Hematopoietic multipotent progenitor cell treated with erythropoietin and hydrocortisone succinate and interleukin-3 and kit ligand, for 8 days (in vitro differentiated cells): ENCODE data around the gene MUC15.
A peak's percentile ranks its signal among the peaks of the same experiment; 100 is the strongest.

ENCODE experiments used
- DNase-seq: peaks from one replicate; pipeline ENCODE4 v3.0.0-alpha.2; 2015

Gene MUC15

GRCh38 chr11:26573896-26574295, 1.8 kb upstream of the MUC15 start:
- DNase-seq: no peak

DNA sequence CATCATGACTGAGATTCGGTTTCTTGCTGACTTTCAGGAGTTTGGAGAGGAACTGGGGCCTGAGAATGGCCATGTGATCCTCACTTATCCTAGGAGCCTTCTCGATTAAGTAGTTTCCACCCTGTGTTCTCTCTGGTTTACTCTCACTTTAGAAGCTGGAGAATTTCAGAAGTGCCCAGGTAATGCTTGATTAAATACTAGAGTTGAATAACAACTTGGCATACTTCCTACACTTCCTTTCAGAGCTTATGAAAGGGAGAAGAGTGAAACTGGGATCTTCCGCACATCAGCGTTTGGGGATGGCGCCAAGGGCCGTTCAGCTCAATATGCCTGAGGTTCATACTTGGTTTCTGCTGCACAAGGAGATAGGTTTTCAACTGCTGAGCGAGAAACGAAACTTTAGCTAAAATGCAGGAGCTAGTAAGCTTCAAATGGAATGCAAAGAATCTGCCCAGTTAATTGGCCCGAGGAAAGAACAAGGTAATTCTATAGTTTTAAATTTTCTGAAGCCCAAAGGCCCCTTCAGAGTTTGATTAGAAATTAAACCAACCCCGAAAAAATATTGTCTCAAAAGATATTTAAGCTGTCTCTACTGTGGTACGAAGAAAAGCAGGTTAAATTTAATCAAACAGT, 823 bp upstream of the MUC15 start:
- DNase-seq: no peak

- no peak for DNase-seq
Observed at GRCh38 chr11:26569646-26570045, 2.4 kb downstream of the MUC15 start.

- no peak for DNase-seq
Observed at GRCh38 chr11:26558190-26558589, 13.9 kb downstream of the MUC15 start.

DNA sequence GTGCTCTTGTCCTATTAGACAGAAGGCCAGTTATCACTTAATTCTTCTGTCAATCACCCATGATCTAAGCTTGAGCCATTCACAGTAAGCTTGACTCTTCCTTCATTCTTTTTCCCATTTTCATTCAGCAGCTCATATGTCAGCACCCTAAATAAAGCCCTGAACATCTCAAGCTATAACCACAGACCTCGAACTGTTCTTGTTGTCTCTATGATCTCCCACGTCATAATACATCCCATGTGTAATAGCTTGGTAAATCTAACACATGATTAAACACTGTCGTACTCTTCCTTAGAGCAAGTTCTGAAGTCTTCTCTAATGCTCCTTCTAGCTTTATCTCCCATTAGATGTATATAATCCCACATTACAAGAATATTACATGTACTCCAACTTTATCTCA, 14.4 kb downstream of the MUC15 start:
- DNase-seq: no peak

DNA sequence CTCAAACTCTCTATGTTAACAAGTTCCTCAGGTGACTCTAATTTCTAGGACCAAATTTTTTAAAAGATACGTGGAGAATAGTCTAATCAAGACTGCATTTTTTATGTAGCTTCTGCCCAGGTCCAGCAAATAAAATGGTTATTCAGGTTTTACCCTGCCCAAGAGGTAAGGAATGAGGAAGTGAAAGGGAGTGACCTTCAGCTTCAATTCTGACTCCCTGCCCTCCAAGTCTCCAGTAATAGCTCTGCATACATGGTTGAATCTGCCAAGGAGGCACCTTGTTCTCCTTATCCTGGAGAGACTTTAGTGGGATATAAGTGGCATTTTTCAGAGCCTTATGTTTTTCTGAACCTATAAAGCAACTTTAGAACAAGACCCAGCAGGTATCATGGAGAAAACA, 15.5 kb downstream of the MUC15 start:
- no peak for DNase-seq

DNA sequence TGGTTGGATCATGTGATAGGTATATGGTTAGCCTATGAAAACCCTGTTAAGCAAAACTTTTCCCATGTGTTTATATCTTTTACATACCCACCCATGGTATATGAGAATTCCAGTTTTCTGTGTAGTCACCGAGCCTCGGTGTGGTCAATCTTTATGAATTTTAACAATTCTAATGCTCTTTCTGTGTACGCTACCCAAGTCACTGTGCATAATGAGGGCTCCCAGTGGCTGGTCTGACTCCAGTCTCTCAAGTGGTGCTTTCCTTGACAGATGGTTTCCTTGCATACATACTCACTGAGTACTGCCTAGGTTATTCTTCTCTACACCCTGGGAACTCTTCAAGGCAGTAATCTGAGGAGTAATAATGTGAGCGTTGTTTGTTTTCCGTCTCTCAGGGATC, 17.6 kb downstream of the MUC15 start:
- DNase-seq: no peak

GRCh38 chr11:26553182-26553581, 18.9 kb downstream of the MUC15 start:
- DNase-seq: no peak

DNA sequence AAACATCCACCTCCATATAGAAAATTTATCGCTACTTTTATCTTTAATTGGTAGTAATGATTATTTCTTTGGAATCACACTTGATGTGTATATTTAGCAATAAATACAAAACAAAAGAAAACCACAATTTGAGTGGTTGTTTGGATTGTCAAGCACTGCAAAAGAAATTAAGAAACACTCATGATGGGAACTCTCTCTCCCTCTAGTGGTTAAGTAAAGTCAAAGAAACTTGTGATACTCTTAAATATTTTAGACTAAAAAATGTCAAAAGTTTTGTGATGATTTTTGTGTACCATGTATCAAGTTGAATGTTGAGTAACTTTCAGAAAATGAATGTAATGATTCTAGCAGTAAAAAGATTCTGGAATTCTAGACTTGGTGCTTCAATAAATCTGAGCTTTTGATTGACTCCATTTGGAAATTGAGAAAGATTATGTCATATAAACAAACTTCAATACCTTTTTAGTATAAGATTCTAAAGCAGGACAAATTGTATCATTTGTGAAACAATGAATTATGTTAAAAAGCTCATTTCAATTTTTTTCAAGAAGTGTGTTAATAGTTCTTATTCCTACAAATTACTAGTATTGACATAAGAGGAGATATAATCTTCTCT, 20.8 kb downstream of the MUC15 start:
- no peak for DNase-seq

- DNase-seq: no peak
Observed at GRCh38 chr11:26550022-26550421, 22.0 kb downstream of the MUC15 start.

GRCh38 chr11:26549176-26549575, 22.9 kb downstream of the MUC15 start:
- DNase-seq: no peak

DNA sequence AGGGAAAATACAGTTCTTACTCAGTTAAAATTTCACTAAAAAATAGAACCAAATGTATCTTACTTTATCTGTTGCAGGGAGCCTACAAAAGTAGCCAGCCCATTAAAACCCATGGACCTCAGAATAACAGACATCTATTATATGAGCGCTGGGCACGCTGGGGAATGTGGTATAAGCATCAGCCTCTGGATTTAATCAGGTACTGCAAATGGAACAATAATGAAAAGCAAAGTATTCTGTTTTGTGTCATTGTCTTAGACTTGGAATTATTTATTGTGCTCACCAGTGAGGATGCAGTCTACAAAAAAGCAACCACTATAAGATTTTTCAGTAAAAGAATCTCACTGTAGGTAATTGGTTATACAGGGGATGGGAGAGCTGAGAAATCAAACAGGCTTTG, 30.2 kb downstream of the MUC15 start:
- no peak for DNase-seq

- no peak for DNase-seq
Observed at GRCh38 chr11:26539517-26539916, 32.5 kb downstream of the MUC15 start.

DNA sequence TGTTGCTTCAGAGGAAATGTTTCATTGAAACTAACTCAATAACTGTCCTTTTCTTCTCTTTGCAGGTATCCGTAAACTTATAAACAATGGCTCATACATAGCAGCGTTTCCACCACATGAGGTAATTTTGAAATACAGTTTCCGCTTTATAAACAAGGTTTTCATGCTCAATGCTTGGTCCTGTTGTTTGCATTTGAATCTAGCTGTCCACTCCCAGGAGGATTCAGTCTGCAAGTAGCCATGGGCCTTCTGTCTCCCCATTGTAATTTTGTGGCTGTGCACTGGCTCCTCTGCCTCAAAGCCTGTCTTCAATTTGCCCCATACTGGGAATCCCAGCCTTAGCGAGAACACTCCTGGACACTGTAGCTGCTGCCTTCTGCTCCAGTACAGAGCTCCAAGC, 34.7 kb downstream of the MUC15 start:
- no peak for DNase-seq

DNA sequence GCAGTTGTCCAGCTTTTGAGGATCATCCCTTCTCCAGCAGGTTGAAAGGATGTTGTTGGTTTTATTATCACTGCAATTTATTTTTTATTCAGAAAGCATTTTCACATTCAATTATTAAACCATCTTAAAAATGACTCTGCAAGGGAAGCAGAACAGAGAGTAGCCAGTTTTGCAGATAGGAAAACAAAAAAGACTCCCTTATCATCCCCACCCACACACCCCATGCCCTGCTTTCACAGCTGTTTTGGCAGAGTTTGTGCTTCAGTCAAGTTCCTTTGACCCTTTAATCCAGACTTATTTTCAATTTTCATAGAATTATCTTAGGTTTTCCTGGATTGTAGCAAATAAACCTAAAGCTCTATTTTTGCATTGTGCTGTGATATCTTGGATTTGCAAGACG, 44.4 kb downstream of the MUC15 start:
- no peak for DNase-seq

DNA sequence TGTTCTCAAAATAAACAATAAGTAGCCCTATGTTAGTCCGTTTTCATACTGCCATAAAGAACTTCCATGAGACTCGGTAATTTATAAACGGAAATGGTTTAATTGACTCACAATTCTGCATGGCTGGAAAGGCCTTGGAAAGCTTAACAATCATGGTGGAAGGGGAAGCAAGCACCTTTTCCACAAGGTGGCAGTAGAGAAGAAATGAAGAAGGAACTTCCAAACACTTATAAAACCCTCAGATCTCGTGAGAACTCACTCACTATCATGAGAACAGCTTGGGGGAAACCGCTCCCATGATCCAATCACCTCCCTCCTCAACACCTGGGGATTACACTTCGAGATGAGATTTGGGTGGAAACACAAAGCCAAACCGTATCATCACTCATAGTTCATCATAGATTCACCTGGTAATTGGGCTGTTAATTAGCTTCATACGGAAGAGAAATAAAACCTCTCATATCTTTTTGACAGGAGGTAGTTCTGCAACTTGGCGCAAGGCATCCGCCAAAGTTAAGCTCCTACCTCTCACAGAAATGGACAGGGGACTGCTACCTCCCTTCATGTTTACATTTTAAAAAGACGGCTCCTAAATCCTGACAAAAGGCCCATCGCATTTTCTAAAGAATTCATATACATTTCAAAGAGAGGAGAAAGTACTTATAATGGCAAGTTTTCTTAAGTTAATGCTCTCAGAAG, 49.0 kb downstream of the MUC15 start:
- DNase-seq: peak; percentile 17

- DNase-seq: no peak
Observed at GRCh38 chr11:26519469-26519868, 52.6 kb downstream of the MUC15 start.

- DNase-seq: no peak
Observed at GRCh38 chr11:26512196-26512595, 59.9 kb downstream of the MUC15 start.

GRCh38 chr11:26510756-26511155, 61.3 kb downstream of the MUC15 start:
- DNase-seq: no peak

DNA sequence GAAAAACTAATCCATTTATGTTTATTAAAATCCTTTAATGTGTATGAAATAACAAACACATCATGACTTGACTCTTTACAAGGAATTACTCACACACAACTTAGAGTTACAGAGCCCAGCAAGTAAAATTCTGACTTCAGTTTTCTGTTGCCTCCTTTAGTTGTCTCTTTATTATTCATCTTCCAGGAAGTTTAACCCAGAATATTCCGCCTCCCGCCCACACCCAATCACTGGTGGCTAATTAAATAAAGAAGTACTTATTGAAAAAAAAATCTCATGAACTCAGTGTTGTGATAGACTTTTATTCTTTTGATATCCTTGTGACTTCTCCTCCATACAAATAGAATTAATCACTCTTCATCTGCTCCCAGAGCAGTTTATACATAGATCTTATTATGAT, 61.9 kb downstream of the MUC15 start:
- no peak for DNase-seq
